Retinal pigment epithelial cell (primary cell): Measurements from ENCODE around the gene MAD1L1.

Experiments
- DNase-seq: peaks from one replicate; pipeline ENCODE4 v3.0.0-alpha.2; 2010; ENCODE audit warnings: low read depth
- H3K4me3 ChIP-seq: 2 replicates; pipeline ENCODE4 v1.5.1; 2011; ENCODE audit warnings: mild to moderate bottlenecking, low read length, control low read depth, moderate library complexity
- CTCF ChIP-seq: conservative IDR thresholded peaks from 2 replicates; pipeline ENCODE4 v1.5.1; 2011; ENCODE audit warnings: low read depth, low read length, control low read depth, inconsistent platforms

The MAD1L1 gene

GRCh38 chr7:1854866-1855724, 377.6 kb downstream of the MAD1L1 start:
- no peak overlapping the region for H3K4me3 ChIP-seq
- DNase-seq = no peak
- no peak for TF ChIP-seq CTCF

- H3K4me3 ChIP-seq = no peak overlapping the region
- no peak for TF ChIP-seq CTCF
- DNase-seq = no peak
Observed at GRCh38 chr7:1853986-1854865, 378.5 kb downstream of the MAD1L1 start.

- TF ChIP-seq CTCF = no peak
- no peak overlapping the region for H3K4me3 ChIP-seq
- DNase-seq = no peak
Observed at GRCh38 chr7:1853431-1853985, 379.2 kb downstream of the MAD1L1 start.

- no peak overlapping the region for H3K4me3 ChIP-seq
- no peak for DNase-seq
- no peak for TF ChIP-seq CTCF
Observed at GRCh38 chr7:1852517-1853430, 380.0 kb downstream of the MAD1L1 start.

GRCh38 chr7:1851721-1852516, 380.8 kb downstream of the MAD1L1 start:
- no peak overlapping the region for H3K4me3 ChIP-seq
- DNase-seq = no peak
- TF ChIP-seq CTCF = no peak
